Panc1 (cell line): Measurements from ENCODE around the gene CFAP97D2.

Experiments used
- POLR2AphosphoS5 ChIP-seq: IDR thresholded peaks from 2 replicates; pipeline ENCODE4 v1.6.1; 2012; ENCODE audit warnings: mild to moderate bottlenecking, low read depth, low read length, moderate library complexity
- SIN3A ChIP-seq: IDR thresholded peaks from 2 replicates; pipeline ENCODE4 v1.6.1; 2012; ENCODE audit warnings: low read depth, mild to moderate bottlenecking, low read length, moderate library complexity, borderline replicate concordance; ENCODE audit not compliant: insufficient read depth
- TF ChIP-seq, protein P1 (sequence below): fragments of 450-650 bp; IDR thresholded peaks from 2 replicates; pipeline ENCODE4 v1.5.1; 2017; ENCODE audit warnings: mild to moderate bottlenecking
- TF ChIP-seq, protein P2 (sequence below), 2 experiments: IDR thresholded peaks; 2 replicates each; pipeline ENCODE4 v1.6.1; 2011 to 2012; ENCODE audit warnings: low read depth in 2 of 2, control low read depth in 1 of 2, low read length in 1 of 2, mild to moderate bottlenecking in 1 of 2, moderate library complexity in 1 of 2; ENCODE audit not compliant: insufficient read depth in 1 of 2

DNA sequence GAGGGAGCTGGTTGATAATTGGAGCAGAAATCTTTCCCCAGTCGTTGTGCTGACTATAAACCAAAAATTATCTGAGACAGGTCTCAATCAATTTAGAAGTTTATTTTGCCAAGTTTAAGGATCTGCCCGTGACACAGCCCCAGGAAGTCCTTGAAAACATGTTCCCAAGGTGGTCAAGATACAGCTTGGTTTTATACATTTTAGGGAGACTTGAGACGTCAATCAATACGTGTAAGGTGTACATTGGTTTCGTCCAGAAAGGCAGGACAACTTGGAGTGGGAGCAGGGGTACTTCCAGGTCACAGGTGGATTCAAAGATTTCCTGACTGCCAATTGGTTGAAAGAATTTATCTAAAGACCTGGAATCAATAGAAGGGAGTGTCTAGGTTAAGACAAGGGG is 17.6 kb downstream of the CFAP97D2 start:
- TF ChIP-seq SIN3A (no peak), POLR2AphosphoS5 (no peak)
- TF ChIP-seq, protein P1, sequence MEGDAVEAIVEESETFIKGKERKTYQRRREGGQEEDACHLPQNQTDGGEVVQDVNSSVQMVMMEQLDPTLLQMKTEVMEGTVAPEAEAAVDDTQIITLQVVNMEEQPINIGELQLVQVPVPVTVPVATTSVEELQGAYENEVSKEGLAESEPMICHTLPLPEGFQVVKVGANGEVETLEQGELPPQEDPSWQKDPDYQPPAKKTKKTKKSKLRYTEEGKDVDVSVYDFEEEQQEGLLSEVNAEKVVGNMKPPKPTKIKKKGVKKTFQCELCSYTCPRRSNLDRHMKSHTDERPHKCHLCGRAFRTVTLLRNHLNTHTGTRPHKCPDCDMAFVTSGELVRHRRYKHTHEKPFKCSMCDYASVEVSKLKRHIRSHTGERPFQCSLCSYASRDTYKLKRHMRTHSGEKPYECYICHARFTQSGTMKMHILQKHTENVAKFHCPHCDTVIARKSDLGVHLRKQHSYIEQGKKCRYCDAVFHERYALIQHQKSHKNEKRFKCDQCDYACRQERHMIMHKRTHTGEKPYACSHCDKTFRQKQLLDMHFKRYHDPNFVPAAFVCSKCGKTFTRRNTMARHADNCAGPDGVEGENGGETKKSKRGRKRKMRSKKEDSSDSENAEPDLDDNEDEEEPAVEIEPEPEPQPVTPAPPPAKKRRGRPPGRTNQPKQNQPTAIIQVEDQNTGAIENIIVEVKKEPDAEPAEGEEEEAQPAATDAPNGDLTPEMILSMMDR, result no peak
- TF ChIP-seq, protein P2, sequence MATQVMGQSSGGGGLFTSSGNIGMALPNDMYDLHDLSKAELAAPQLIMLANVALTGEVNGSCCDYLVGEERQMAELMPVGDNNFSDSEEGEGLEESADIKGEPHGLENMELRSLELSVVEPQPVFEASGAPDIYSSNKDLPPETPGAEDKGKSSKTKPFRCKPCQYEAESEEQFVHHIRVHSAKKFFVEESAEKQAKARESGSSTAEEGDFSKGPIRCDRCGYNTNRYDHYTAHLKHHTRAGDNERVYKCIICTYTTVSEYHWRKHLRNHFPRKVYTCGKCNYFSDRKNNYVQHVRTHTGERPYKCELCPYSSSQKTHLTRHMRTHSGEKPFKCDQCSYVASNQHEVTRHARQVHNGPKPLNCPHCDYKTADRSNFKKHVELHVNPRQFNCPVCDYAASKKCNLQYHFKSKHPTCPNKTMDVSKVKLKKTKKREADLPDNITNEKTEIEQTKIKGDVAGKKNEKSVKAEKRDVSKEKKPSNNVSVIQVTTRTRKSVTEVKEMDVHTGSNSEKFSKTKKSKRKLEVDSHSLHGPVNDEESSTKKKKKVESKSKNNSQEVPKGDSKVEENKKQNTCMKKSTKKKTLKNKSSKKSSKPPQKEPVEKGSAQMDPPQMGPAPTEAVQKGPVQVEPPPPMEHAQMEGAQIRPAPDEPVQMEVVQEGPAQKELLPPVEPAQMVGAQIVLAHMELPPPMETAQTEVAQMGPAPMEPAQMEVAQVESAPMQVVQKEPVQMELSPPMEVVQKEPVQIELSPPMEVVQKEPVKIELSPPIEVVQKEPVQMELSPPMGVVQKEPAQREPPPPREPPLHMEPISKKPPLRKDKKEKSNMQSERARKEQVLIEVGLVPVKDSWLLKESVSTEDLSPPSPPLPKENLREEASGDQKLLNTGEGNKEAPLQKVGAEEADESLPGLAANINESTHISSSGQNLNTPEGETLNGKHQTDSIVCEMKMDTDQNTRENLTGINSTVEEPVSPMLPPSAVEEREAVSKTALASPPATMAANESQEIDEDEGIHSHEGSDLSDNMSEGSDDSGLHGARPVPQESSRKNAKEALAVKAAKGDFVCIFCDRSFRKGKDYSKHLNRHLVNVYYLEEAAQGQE (IDR thresholded peaks at IDR 0.05; ENCODE audit: insufficient read depth in 1 of 2, low read depth in 2 of 2, low read length in 1 of 2), result no peak
